Caco-2 (cell line): ENCODE data around the gene SMYD3. TPM values are rescaled to one million over a fixed set of nuclear protein-coding genes. Genes with fewer than 3 reads are reported as not detected.

Source experiments
- BruUV-seq: library from RNA; stranded (reverse); fragments of 400-500 nt; replicated peaks from 2 replicates; lab custom pipeline; 2021; lab: Mats Ljungman, UMichigan
- CTCF ChIA-PET: fragments of 300-600 bp; sonication (Branson Sonifier 250); formaldehyde crosslinking; loops from one replicate; lab custom pipeline; 2022; ENCODE audit warnings: antibody characterized with exemption; lab: Charles Lee
- POLR2A ChIA-PET: fragments of 300-600 bp; sonication (Branson Sonifier 250); formaldehyde crosslinking; loops from one replicate; lab custom pipeline; 2022; ENCODE audit warnings: antibody characterized with exemption; lab: Charles Lee
- DNase-seq, 2 experiments: peaks; one replicate each; pipeline versions ENCODE4 v3.0.0 to v3.0.0-alpha.2; 2020 to 2022
- H3K27me3 ChIP-seq: replicated peaks from 2 replicates; pipeline ENCODE4 v1.6.0; 2011; ENCODE audit warnings: low read length; ENCODE audit not compliant: control insufficient read depth, insufficient read depth
- H3K36me3 ChIP-seq: 2 replicates; pipeline ENCODE4 v1.5.1; 2011; ENCODE audit warnings: low read length; ENCODE audit not compliant: control insufficient read depth, insufficient read depth
- H3K4me1 ChIP-seq: fragments of 250-450 bp; sonication (Bioruptor Pico); 2 replicates; pipeline ENCODE4 v1.5.1; 2020; ENCODE audit warnings: mild to moderate bottlenecking
- H3K4me3 ChIP-seq: 2 replicates; pipeline ENCODE4 v1.5.1; 2011; ENCODE audit warnings: low read depth, mild to moderate bottlenecking, control low read depth, low read length
- H3K9me3 ChIP-seq: fragments of 250-450 bp; sonication (Bioruptor Pico); 2 replicates; pipeline ENCODE4 v1.5.1; 2020; ENCODE audit warnings: mild to moderate bottlenecking, moderate library complexity
- H3K27ac Mint-ChIP-seq: one replicate; pipeline ENCODE4 v1.8.0; 2022; ENCODE audit warnings: mixed read lengths; ENCODE audit not compliant: unreplicated experiment
- H3K27me3 Mint-ChIP-seq: one replicate; pipeline ENCODE4 v1.8.0; 2022; ENCODE audit warnings: mixed read lengths; ENCODE audit not compliant: insufficient read depth, unreplicated experiment
- H3K36me3 Mint-ChIP-seq: one replicate; pipeline ENCODE4 v1.8.0; 2022; ENCODE audit warnings: mild to moderate bottlenecking, mixed read lengths; ENCODE audit not compliant: insufficient read depth, unreplicated experiment
- H3K4me1 Mint-ChIP-seq: one replicate; pipeline ENCODE4 v1.8.0; 2022; ENCODE audit warnings: low read depth, mixed read lengths; ENCODE audit not compliant: unreplicated experiment
- H3K4me3 Mint-ChIP-seq: one replicate; pipeline ENCODE4 v1.8.0; 2022; ENCODE audit warnings: mild to moderate bottlenecking, moderate library complexity, mixed read lengths; ENCODE audit not compliant: unreplicated experiment
- H3K9me3 Mint-ChIP-seq: one replicate; pipeline ENCODE4 v1.8.0; 2022; ENCODE audit warnings: mixed read lengths; ENCODE audit not compliant: unreplicated experiment
- intact Hi-C: fragments of 100-400 bp; cut with micrococcal nuclease; formaldehyde crosslinking; loops from one replicate; pipeline ENCODE4 v1.10.0; 2022; ENCODE audit not compliant: unreplicated experiment
- total RNA-seq: library from RNA; stranded (reverse); gene quantifications from 2 replicates; pipeline ENCODE4 v1.2.3, GENCODE V29; 2022
- TF ChIP-seq, protein P1 (sequence below), 2 experiments: fragments of 200-600 bp in 1 of 2; IDR thresholded peaks; 1 replicate in 1 of 2; 2 replicates in 1 of 2; pipeline versions ENCODE4 v1.5.1 to v1.8.0; 2011 to 2022; ENCODE audit warnings: antibody characterized with exemption in 1 of 2, control low read depth in 1 of 2, inconsistent platforms in 1 of 2, low read depth in 1 of 2, low read length in 1 of 2, mild to moderate bottlenecking in 1 of 2, moderate library complexity in 1 of 2; ENCODE audit not compliant: insufficient read depth in 1 of 2, severe bottlenecking in 1 of 2, unreplicated experiment in 1 of 2

SMYD3 gene
- total RNA-seq, 1 experiment from 2014 or later, result 33.0 TPM

DNA sequence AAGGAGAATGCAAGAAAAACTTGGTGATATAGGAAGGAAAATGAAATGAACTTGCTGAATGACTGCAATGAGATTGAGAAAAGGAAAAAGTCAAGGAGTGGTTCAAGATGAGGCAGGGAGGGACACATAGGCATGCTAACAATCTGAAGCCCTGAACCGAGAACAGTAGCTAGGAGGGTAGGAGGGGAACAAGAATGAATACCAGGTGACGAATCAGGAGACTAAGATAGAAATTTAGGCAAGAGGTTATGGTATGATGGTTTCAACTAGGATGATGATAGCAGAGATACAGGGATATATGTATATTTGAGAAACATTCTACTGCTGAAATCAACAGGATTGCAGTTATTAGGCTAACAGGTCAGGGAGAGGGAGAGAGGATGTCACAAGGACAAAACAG, 44.1 kb downstream of the SMYD3 start:
- Mint-ChIP-seq H3K36me3 (no peaks in the 10 kb centered on the region), H3K27me3 (no peaks in the 10 kb centered on the region), H3K4me1 (no peaks in the 10 kb centered on the region), H3K27ac (no peak overlapping the region), H3K9me3 (no peaks in the 10 kb centered on the region), H3K4me3 (no peak overlapping the region)
- BruUV-seq, result no TSS peak
- no peak for DNase-seq
- Histone ChIP-seq H3K4me3 (no peak overlapping the region), H3K36me3 (no peaks in the 10 kb centered on the region), H3K9me3 (no peaks in the 10 kb centered on the region), H3K27me3 (no peaks in the 10 kb centered on the region), H3K4me1 (no peaks in the 10 kb centered on the region)
- POLR2A ChIA-PET, result no interaction called here
- intact Hi-C loops, result no loop called here
- CTCF ChIA-PET, result no interaction called here
- TF ChIP-seq, protein P1, sequence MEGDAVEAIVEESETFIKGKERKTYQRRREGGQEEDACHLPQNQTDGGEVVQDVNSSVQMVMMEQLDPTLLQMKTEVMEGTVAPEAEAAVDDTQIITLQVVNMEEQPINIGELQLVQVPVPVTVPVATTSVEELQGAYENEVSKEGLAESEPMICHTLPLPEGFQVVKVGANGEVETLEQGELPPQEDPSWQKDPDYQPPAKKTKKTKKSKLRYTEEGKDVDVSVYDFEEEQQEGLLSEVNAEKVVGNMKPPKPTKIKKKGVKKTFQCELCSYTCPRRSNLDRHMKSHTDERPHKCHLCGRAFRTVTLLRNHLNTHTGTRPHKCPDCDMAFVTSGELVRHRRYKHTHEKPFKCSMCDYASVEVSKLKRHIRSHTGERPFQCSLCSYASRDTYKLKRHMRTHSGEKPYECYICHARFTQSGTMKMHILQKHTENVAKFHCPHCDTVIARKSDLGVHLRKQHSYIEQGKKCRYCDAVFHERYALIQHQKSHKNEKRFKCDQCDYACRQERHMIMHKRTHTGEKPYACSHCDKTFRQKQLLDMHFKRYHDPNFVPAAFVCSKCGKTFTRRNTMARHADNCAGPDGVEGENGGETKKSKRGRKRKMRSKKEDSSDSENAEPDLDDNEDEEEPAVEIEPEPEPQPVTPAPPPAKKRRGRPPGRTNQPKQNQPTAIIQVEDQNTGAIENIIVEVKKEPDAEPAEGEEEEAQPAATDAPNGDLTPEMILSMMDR (IDR thresholded peaks at IDR 0.05; ENCODE audit: insufficient read depth in 1 of 2, low read depth in 1 of 2, low read length in 1 of 2, severe bottlenecking in 1 of 2, unreplicated experiment in 1 of 2), result no peak

DNA sequence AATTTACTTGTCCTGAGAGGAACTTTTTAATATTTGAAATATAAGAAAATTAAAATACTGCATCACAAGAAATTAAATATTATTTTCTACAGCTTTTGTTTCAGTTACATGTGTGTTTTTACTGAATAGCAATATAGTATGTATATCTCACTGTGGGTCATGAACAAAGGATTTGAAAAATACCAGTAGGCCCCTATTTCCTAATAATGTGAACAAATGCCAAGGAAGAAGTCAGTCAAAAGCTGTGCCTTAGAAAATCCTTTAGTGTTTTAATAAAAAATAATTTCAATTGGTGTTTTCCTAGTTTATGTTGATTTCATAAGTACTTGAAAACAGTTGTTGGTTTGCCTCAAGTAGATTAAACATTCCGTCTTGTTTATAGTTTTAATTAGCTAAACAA, 46.7 kb downstream of the SMYD3 start:
- no TSS peak for BruUV-seq
- no peaks in the 10 kb centered on the region for H3K36me3 Mint-ChIP-seq
- no peak overlapping the region for H3K4me3 Mint-ChIP-seq
- H3K27me3 Mint-ChIP-seq, result no peaks in the 10 kb centered on the region
- no peaks in the 10 kb centered on the region for H3K36me3 ChIP-seq
- no peak for DNase-seq
- no peak overlapping the region for H3K4me3 ChIP-seq
- no peaks in the 10 kb centered on the region for H3K4me1 Mint-ChIP-seq
- intact Hi-C loops, result no loop called here
- H3K27me3 ChIP-seq, result no peaks in the 10 kb centered on the region
- TF ChIP-seq, protein P1 (IDR thresholded peaks at IDR 0.05; ENCODE audit: insufficient read depth in 1 of 2, low read depth in 1 of 2, low read length in 1 of 2, severe bottlenecking in 1 of 2, unreplicated experiment in 1 of 2), result no peak
- POLR2A ChIA-PET, result no interaction called here
- no peaks in the 10 kb centered on the region for H3K9me3 Mint-ChIP-seq
- CTCF ChIA-PET, result no interaction called here
- no peak overlapping the region for H3K27ac Mint-ChIP-seq
- no peaks in the 10 kb centered on the region for H3K9me3 ChIP-seq
- H3K4me1 ChIP-seq, result no peaks in the 10 kb centered on the region

- intact Hi-C loops, result loop anchor here (10.0 kb wide), 1 partner anchor 344 kb away; no protein-coding TSS in a partner anchor
- no peaks in the 10 kb centered on the region for H3K4me1 Mint-ChIP-seq
Measured at GRCh38 chr1:246459221-246459620, 47.9 kb downstream of the SMYD3 start.

More at GRCh38 chr1:246459221-246459620, 47.9 kb downstream of the SMYD3 start:
- no peaks in the 10 kb centered on the region for H3K9me3 Mint-ChIP-seq
- no peaks in the 10 kb centered on the region for H3K27me3 Mint-ChIP-seq
- no peaks in the 10 kb centered on the region for H3K36me3 Mint-ChIP-seq
- Histone ChIP-seq H3K4me1 (no peaks in the 10 kb centered on the region), H3K27me3 (no peaks in the 10 kb centered on the region), H3K36me3 (no peaks in the 10 kb centered on the region), H3K4me3 (no peak overlapping the region), H3K9me3 (no peaks in the 10 kb centered on the region)
- ChIA-PET POLR2A (no interaction called here), CTCF (interaction anchor here (0.5 kb wide), 1 partner anchor 14 kb away, joined by 3 read pairs; no protein-coding TSS in a partner anchor)
- no peak overlapping the region for H3K27ac Mint-ChIP-seq
- TF ChIP-seq, protein P1 (IDR thresholded peaks at IDR 0.05; ENCODE audit: insufficient read depth in 1 of 2, low read depth in 1 of 2, low read length in 1 of 2, severe bottlenecking in 1 of 2, unreplicated experiment in 1 of 2), result no peak
- no peak for DNase-seq
- H3K4me3 Mint-ChIP-seq, result no peak overlapping the region
- BruUV-seq, result no TSS peak
